HepG2 (cell line): Measurements from ENCODE around the gene CCDC3. TPM values are rescaled to one million over a fixed set of nuclear protein-coding genes. Genes with fewer than 3 reads are reported as not detected.

Experiments
- ATAC-seq: fragments of 200-7000 bp; cut with Tn5 transposase; 3 replicates; pipeline ENCODE4 v1.9.1; 2020; ENCODE audit warnings: mild to moderate bottlenecking, moderate library complexity
- BruUV-seq: library from RNA; stranded (reverse); fragments of 400-500 nt; replicated peaks from 2 replicates; lab custom pipeline; 2021; lab: Mats Ljungman, UMichigan
- CTCF ChIA-PET: fragments of 300-600 bp; formaldehyde crosslinking; extraction: SDS; loops from one replicate; lab custom pipeline; 2021; ENCODE audit warnings: low total read pairs, inconsistent platforms, low intra/inter-chr PET ratio; lab: Yijun Ruan, JAX
- POLR2A ChIA-PET: fragments of 350-600 bp; sonication (Branson Sonifier 250); formaldehyde crosslinking; loops from one replicate; lab custom pipeline; 2020; ENCODE audit warnings: antibody characterized with exemption, inconsistent platforms; lab: Yijun Ruan, JAX
- DNase-seq: peaks from one replicate; pipeline ENCODE4 v3.0.0-alpha.2; 2015; ENCODE audit warnings: low spot score
- FAIRE-seq: peaks from 3 replicates; lab custom pipeline; 2011; peaks lifted over from hg19 to GRCh38; lab: Jason Lieb, UNC
- H2AFZ ChIP-seq: one replicate; pipeline ENCODE4 v1.6.1; 2011; ENCODE audit warnings: low read length, inconsistent platforms
- H3K27ac ChIP-seq: fragments of 300-600 bp; 3 replicates; pipeline ENCODE4 v1.8.0; 2011; ENCODE audit warnings: mixed run types, mild to moderate bottlenecking, mixed read lengths, low read length, inconsistent platforms; ENCODE audit not compliant: insufficient read depth; ENCODE audit errors: extremely low read length
- H3K27me3 ChIP-seq, 2 experiments: fragments of 200-600 bp in 1 of 2; 2 replicates in 1 of 2; 3 replicates in 1 of 2; pipeline versions ENCODE4 v1.6.0 to v1.8.0; 2011; ENCODE audit warnings: low read length in 2 of 2, mild to moderate bottlenecking in 2 of 2, moderate library complexity in 2 of 2, inconsistent platforms in 1 of 2; ENCODE audit not compliant: insufficient read depth in 2 of 2, control insufficient read depth in 1 of 2
- H3K36me3 ChIP-seq, 2 experiments: fragments of 200-600 bp in 1 of 2; replicated peaks in 1 of 2; 2 replicates in 1 of 2; 3 replicates in 1 of 2; pipeline versions ENCODE4 v1.5.1 to v1.8.0; 2011; ENCODE audit warnings: low read length in 2 of 2, inconsistent platforms in 1 of 2; ENCODE audit not compliant: insufficient read depth in 2 of 2, control insufficient read depth in 1 of 2
- H3K4me1 ChIP-seq: 2 replicates; pipeline ENCODE4 v1.5.1; 2012; ENCODE audit warnings: low read length, inconsistent platforms; ENCODE audit not compliant: insufficient read depth
- H3K4me2 ChIP-seq: 2 replicates; pipeline ENCODE4 v1.6.0; 2011; ENCODE audit warnings: low read depth, low read length, inconsistent platforms
- H3K4me3 ChIP-seq, 3 experiments: fragments of 200-600 bp in 1 of 3; sonication (generic), shearing (Covaris generic) in 1 of 3; replicated peaks in 1 of 3; 2 replicates each; pipeline ENCODE4 v1.5.1; 2011 to 2016; ENCODE audit warnings: low read length in 3 of 3, inconsistent platforms in 2 of 3, low read depth in 2 of 3, mild to moderate bottlenecking in 2 of 3, control low read depth in 1 of 3, mixed read lengths in 1 of 3; ENCODE audit not compliant: insufficient read depth in 1 of 3
- H3K79me2 ChIP-seq: one replicate; pipeline ENCODE4 v1.6.1; 2011; ENCODE audit warnings: low read length, inconsistent platforms; ENCODE audit not compliant: insufficient read depth
- H3K9ac ChIP-seq: 2 replicates; pipeline ENCODE4 v1.6.0; 2011; ENCODE audit warnings: mild to moderate bottlenecking, low read depth, low read length, inconsistent platforms; ENCODE audit not compliant: insufficient read depth
- H3K9me3 ChIP-seq: 2 replicates; pipeline ENCODE4 v1.5.1; 2012; ENCODE audit warnings: mild to moderate bottlenecking, low read length
- H4K20me1 ChIP-seq: 2 replicates; pipeline ENCODE4 v1.6.0; 2011; ENCODE audit warnings: inconsistent platforms, mild to moderate bottlenecking, low read length, moderate library complexity; ENCODE audit not compliant: insufficient read depth
- AGO2 ChIP-seq: fragments of 200-400 bp; formaldehyde crosslinking; optimal IDR thresholded peaks from 2 replicates; pipeline ENCODE3; 2017; ENCODE audit warnings: mild to moderate bottlenecking, low read depth, low read length, moderate library complexity
- CENPX ChIP-seq: sonication (generic); formaldehyde crosslinking; IDR thresholded peaks from 2 replicates; pipeline ENCODE4 v1.9.0; 2021; ENCODE audit warnings: mild to moderate bottlenecking, missing genetic modification reagents, moderate library complexity
- CHCHD3 ChIP-seq: sonication (generic); formaldehyde crosslinking; IDR thresholded peaks from 2 replicates; pipeline ENCODE4 v1.8.0; 2022; ENCODE audit warnings: mild to moderate bottlenecking, missing genetic modification reagents, moderate library complexity
- DMTF1 ChIP-seq: sonication (generic); formaldehyde crosslinking; IDR thresholded peaks from 2 replicates; pipeline ENCODE4 v1.4.0; 2020; ENCODE audit warnings: mild to moderate bottlenecking, missing genetic modification reagents
- DRAP1 ChIP-seq: IDR thresholded peaks from 2 replicates; pipeline ENCODE4 v1.6.1; 2016; ENCODE audit warnings: missing genetic modification reagents, missing compliant biosample characterization
- GLI4 ChIP-seq: sonication (generic); formaldehyde crosslinking; IDR thresholded peaks from 2 replicates; pipeline ENCODE4 v1.5.1; 2020; ENCODE audit warnings: missing genetic modification reagents, mild to moderate bottlenecking, moderate library complexity, borderline replicate concordance
- GTF3A ChIP-seq: sonication (generic); formaldehyde crosslinking; conservative IDR thresholded peaks from 2 replicates; pipeline ENCODE4 v1.4.0; 2020; ENCODE audit warnings: mild to moderate bottlenecking, missing genetic modification reagents
- HDAC2 ChIP-seq: sonication (generic); formaldehyde crosslinking; IDR thresholded peaks from 2 replicates; pipeline ENCODE4 v1.4.0; 2020; ENCODE audit warnings: missing genetic modification reagents
- ISX ChIP-seq: sonication (generic); formaldehyde crosslinking; conservative IDR thresholded peaks from 2 replicates; pipeline ENCODE4 v1.5.0; 2020; ENCODE audit warnings: missing genetic modification reagents
- MTF2 ChIP-seq: sonication (generic); formaldehyde crosslinking; IDR thresholded peaks from 2 replicates; pipeline ENCODE4 v1.5.0; 2020; ENCODE audit warnings: missing genetic modification reagents, borderline replicate concordance
- PBX3 ChIP-seq: sonication (generic); formaldehyde crosslinking; IDR thresholded peaks from 2 replicates; pipeline ENCODE4 v1.8.1; 2023; ENCODE audit warnings: missing genetic modification reagents, inconsistent platforms, borderline replicate concordance
- ZNF333 ChIP-seq: sonication (generic); formaldehyde crosslinking; IDR thresholded peaks from 2 replicates; pipeline ENCODE4 v1.4.0; 2020; ENCODE audit warnings: mild to moderate bottlenecking, missing genetic modification reagents, borderline replicate concordance
- ZNF350 ChIP-seq: sonication (generic); formaldehyde crosslinking; IDR thresholded peaks from 2 replicates; pipeline ENCODE4 v1.4.0; 2020; ENCODE audit warnings: mild to moderate bottlenecking, low read depth, missing genetic modification reagents, borderline replicate concordance
- ZNF484 ChIP-seq: sonication (generic); formaldehyde crosslinking; IDR thresholded peaks from 2 replicates; pipeline ENCODE4 v1.5.1; 2020; ENCODE audit warnings: mild to moderate bottlenecking, low read depth, missing genetic modification reagents, borderline replicate concordance
- ZNF547 ChIP-seq: sonication (generic); formaldehyde crosslinking; IDR thresholded peaks from 2 replicates; pipeline ENCODE4 v1.5.1; 2020; ENCODE audit warnings: mild to moderate bottlenecking, missing genetic modification reagents
- ZNF562 ChIP-seq: sonication (generic); formaldehyde crosslinking; IDR thresholded peaks from 2 replicates; pipeline ENCODE4 v1.8.0; 2022; ENCODE audit warnings: missing genetic modification reagents, borderline replicate concordance
- ZNF563 ChIP-seq: sonication (generic); formaldehyde crosslinking; IDR thresholded peaks from 2 replicates; pipeline ENCODE4 v1.8.0; 2022; ENCODE audit warnings: mild to moderate bottlenecking, moderate library complexity, missing genetic modification reagents
- ZNF576 ChIP-seq: sonication (generic); formaldehyde crosslinking; IDR thresholded peaks from 2 replicates; pipeline ENCODE4 v1.4.0; 2020; ENCODE audit warnings: mild to moderate bottlenecking, missing genetic modification reagents
- ZNF792 ChIP-seq: IDR thresholded peaks from 2 replicates; pipeline ENCODE4 v1.6.1; 2016
- in situ Hi-C: cut with HindIII; loops from 2 replicates; pipeline ENCODE4 v1.10.0; 2017; ENCODE audit warnings: low pct_unique_long_range_greater_than_20kb; ENCODE audit not compliant: extremely low pct_ligation_motif_present
- intact Hi-C: fragments of 100-400 bp; cut with micrococcal nuclease; formaldehyde crosslinking; loops from one replicate; pipeline ENCODE4 v1.10.0; 2022; ENCODE audit not compliant: unreplicated experiment
- polyA plus RNA-seq, 8 experiments: library from polyadenylated mRNA; depleted of rRNA in 3 of 8; stranded (reverse) in 7 of 8; unstranded in 1 of 8; fragments of >200 nt; fragmentation: Illumina TruSeq in 4 of 8; extraction: Trizol in 4 of 8; gene quantifications; 2 replicates each; pipeline versions ENCODE4 v1.2.1 to v1.2.3, GENCODE V29; 2011 to 2016; ENCODE audit warnings: low read depth in 4 of 8, missing spikeins in 1 of 8, mixed read lengths in 1 of 8; ENCODE audit not compliant: insufficient read depth in 1 of 8
- total RNA-seq, 5 experiments: library from RNA; depleted of rRNA; stranded (reverse); fragments of >200 nt; fragmentation: Illumina TruSeq; extraction: Trizol; gene quantifications; 2 replicates each; pipeline ENCODE4 v1.2.3, GENCODE V29; 2016; ENCODE audit warnings: low read depth in 1 of 5
- TF ChIP-seq, protein P1 (sequence below): sonication (generic); formaldehyde crosslinking; IDR thresholded peaks from 2 replicates; pipeline ENCODE4 v1.8.1; 2023; ENCODE audit warnings: missing genetic modification reagents, mild to moderate bottlenecking, borderline replicate concordance

Gene CCDC3
- total and polyA plus RNA-seq, 2 of the 13 experiments (the other 11 are each of a cell fraction or from before 2014, with no cell fraction given), result not detected

GRCh38 chr10:12880423-12880822 lies 121.1 kb downstream of the CCDC3 start:
- POLR2A ChIA-PET, result no interaction called here
- CTCF ChIA-PET, result no interaction called here
- no peak overlapping the region for H3K4me3 ChIP-seq
- BruUV-seq, result no TSS peak
- in situ Hi-C loops, result no loop called here
- TF ChIP-seq ZNF333 (CRISPR knock-in tag) (no peak), DMTF1 (CRISPR knock-in tag) (no peak), CENPX (no peak), ZNF792 (CRISPR knock-in tag) (no peak), AGO2 (no peak), CHCHD3 (CRISPR knock-in tag) (no peak), ZNF576 (CRISPR knock-in tag) (no peak), PBX3 (CRISPR knock-in tag) (no peak), ZNF350 (no peak), GTF3A (CRISPR knock-in tag) (no peak), GLI4 (CRISPR knock-in tag) (no peak), ZNF547 (CRISPR knock-in tag) (no peak), DRAP1 (CRISPR knock-in tag) (no peak), ISX (no peak), ZNF562 (CRISPR knock-in tag) (no peak), ZNF484 (CRISPR knock-in tag) (no peak), ZNF563 (CRISPR knock-in tag) (no peak), HDAC2 (no peak), MTF2 (CRISPR knock-in tag) (no peak)
- TF ChIP-seq, protein P1, sequence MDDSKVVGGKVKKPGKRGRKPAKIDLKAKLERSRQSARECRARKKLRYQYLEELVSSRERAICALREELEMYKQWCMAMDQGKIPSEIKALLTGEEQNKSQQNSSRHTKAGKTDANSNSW (CRISPR knock-in tag), result no peak
- no peak overlapping the region for H3K9ac ChIP-seq
- ATAC-seq (no peak), DNase-seq (no peak), FAIRE-seq (no peak)
- no peak overlapping the region for H2AFZ ChIP-seq
- no peaks in the 10 kb centered on the region for H3K79me2 ChIP-seq
- no peaks in the 10 kb centered on the region for H3K9me3 ChIP-seq
- H3K36me3 ChIP-seq, result no peaks in the 10 kb centered on the region
- H3K27ac ChIP-seq, result no peak overlapping the region
- no peak overlapping the region for H3K4me2 ChIP-seq
- no peaks in the 10 kb centered on the region for H3K4me1 ChIP-seq
- no peaks in the 10 kb centered on the region for H3K27me3 ChIP-seq
- intact Hi-C loops, result no loop called here
- no peaks in the 10 kb centered on the region for H4K20me1 ChIP-seq
